ENCODE data around the gene BIN2. TPM values are rescaled to one million over a fixed set of nuclear protein-coding genes. Genes with fewer than 3 reads are reported as not detected.

BIN2 gene
- 0.24 TPM in 1 of 2 replicates, not detected in the other for total RNA-seq

DNA sequence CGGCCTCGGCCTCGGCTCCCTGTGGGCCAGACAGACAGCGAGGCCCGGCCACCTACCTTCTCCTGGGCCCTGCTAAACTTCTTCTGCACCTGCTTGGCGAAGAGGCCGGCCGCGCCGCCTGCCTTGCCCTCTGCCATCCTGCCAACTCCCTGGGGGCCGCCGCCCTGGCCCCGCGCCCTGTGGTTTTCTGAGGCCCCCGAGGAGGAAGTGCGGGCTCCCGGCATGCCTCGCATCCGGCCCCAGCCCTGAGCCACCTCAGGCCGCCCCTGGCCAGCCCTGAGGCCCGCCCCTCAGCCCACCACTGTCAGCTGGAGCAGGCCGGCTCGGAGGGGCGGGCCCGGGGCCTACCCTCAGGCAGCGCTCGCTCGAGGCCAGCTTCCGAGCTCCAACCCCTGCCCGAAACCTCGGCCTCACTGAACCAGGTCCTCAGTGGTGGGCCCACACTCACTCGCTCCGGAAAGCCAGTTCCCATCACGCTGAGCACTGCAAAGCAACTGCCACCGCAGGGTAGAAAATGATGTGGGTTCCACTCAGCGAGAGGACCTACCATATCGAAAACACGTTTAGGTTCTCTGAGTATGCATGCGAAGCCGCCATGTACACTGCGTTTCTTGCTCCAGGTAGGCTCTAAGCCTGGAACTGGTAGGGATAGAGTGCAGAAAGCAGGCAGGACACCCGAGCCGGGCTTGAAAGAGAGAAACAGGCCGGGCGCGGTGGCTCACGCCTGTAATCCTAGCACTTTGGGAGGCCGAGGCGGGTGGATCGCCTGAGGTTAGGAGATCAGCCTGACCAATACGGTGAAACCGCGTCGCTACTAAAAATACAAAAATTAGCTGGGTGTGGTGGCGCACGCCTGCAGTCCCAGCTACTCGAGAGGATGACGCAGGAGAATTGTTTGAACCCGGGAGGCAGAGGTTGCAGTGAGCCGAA is at the start of gene BIN2:
TSS of gene BIN2 (minus strand) at position 209 of the 930 bp plus-strand sequence. CDS start at position 137, 72 bp downstream.

DNA sequence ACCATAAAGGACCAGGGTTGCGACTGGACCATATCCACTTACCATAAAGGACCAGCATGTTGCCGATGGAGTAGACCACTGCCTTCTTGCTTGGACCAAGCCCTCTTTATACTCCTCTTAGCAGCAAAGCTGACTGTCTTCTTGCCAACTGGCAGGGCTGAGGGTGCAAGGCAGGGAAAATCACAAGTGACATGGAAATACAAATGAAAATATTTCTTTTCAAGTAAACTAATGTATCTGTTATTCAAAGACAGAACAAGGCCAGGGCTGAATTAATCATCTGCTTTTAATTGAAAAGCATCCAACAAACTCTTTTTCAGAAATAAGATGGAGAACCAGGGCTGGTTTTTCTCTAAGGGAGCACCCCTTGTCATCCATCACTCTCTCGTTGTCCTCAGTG is 22.6 kb upstream of the BIN2 start, which contains the start of gene CELA1:
TSS of gene CELA1 (minus strand) at position 99 of the 400 bp plus-strand sequence. CDS start at position 58, 41 bp downstream.

GRCh38 chr12:51270067-51270950 is 53.7 kb downstream of the BIN2 start, which contains the start of gene SMAGP:
SMAGP (minus strand) TSS chr12:51270415; CDS start chr12:51269278, 1,137 bp downstream.

DNA sequence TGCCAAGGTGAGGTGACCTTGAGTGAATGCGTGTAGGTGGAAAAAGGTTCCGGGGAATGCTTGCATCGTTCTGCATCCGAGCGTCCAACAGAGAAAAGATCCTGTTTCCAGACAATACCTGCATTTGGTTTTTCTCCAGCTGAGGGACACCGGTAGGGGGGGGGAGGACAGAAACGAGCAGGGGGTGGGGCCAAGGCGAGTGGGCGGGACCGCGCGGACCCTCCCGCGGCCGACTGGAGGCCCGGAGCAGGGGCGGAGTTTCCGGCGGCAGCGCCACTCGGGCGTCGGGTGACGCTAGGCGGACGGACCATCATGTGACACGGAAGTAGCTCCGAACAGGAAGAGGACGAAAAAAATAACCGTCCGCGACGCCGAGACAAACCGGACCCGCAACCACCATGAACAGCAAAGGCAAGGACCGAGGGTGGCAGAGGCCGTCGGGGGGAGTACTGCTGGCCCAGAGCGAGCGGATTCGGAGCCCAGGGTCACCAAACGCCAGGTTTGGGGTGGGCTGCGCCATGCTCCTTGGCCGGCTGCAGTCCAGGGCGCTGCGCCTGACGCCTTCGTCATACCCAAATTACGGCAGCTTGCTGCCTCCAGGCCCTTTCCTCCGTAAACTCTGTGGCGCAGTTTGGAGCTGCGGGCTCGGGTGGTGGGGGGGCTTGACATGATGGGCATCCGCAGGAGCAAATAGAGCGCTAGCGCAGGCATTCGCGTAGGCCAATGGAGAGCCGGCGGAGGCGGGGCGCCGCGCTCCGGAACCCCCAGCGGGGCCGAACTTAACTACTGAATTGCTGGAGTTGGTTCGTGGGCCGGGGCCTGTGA is 85.3 kb downstream of the BIN2 start, which contains the start of gene DAZAP2:
TSS of gene DAZAP2 (plus strand) at position 317 of the 825 bp plus-strand sequence. CDS start at position 399, 82 bp downstream.

Other genes with a start within 250 kb of the BIN2 start
- 23.0 and 25.0 TPM in 2 replicates for gene CSRNP2, start 240.6 kb downstream of the BIN2 start, total RNA-seq
- gene TFCP2, start 151.0 kb downstream of the BIN2 start, total RNA-seq: 9.6 and 11.5 TPM in 2 replicates
- gene POU6F1, start 106.1 kb downstream of the BIN2 start, total RNA-seq: 8.7 and 11.5 TPM in 2 replicates
- 137 and 144 TPM in 2 replicates for gene DAZAP2, start 85.3 kb downstream of the BIN2 start, total RNA-seq
- gene SMAGP, start 53.8 kb downstream of the BIN2 start, total RNA-seq: 31.5 TPM in 2 replicates
- not detected in 2 replicates for gene CELA1, start 22.5 kb upstream of the BIN2 start, total RNA-seq
- 42.2 and 48.9 TPM in 2 replicates for gene GALNT6, start 67.2 kb upstream of the BIN2 start, total RNA-seq
- 6.7 and 7.7 TPM in 2 replicates for gene SLC4A8, start 100.7 kb upstream of the BIN2 start, total RNA-seq